RPMI8226 (cell line): ENCODE results near the gene RCAN1.

ENCODE experiments used
- DNase-seq: peaks from one replicate; pipeline ENCODE4 v3.0.0-alpha.2; 2015

Gene RCAN1

GRCh38 chr21:34536311-34536710 is 78.6 kb downstream of the RCAN1 start:
- DNase-seq: no peak

- no peak for DNase-seq
Measured at GRCh38 chr21:34535886-34536285, 79.0 kb downstream of the RCAN1 start.

GRCh38 chr21:34534522-34534921 is 80.4 kb downstream of the RCAN1 start:
- DNase-seq: no peak

- no peak for DNase-seq
Measured at GRCh38 chr21:34533938-34534337, 81.0 kb downstream of the RCAN1 start.

GRCh38 chr21:34531399-34531798 is 83.5 kb downstream of the RCAN1 start:
- DNase-seq: no peak

- no peak for DNase-seq
Measured at GRCh38 chr21:34530261-34530660, 84.7 kb downstream of the RCAN1 start.

- DNase-seq: no peak
Measured at GRCh38 chr21:34528131-34528561, 86.8 kb downstream of the RCAN1 start.

- DNase-seq: no peak
Measured at GRCh38 chr21:34526618-34527290, 88.2 kb downstream of the RCAN1 start.

GRCh38 chr21:34526241-34526617 is 88.7 kb downstream of the RCAN1 start:
- DNase-seq: no peak

GRCh38 chr21:34524646-34525601 is 90.0 kb downstream of the RCAN1 start:
- DNase-seq: no peak

- no peak for DNase-seq
Measured at GRCh38 chr21:34523019-34523555, 91.8 kb downstream of the RCAN1 start.

- no peak for DNase-seq
Measured at GRCh38 chr21:34522284-34522683, 92.6 kb downstream of the RCAN1 start.

- no peak for DNase-seq
Measured at GRCh38 chr21:34521561-34521960, 93.4 kb downstream of the RCAN1 start.

- no peak for DNase-seq
Measured at GRCh38 chr21:34520764-34521508, 94.0 kb downstream of the RCAN1 start.

GRCh38 chr21:34520281-34520680 is 94.6 kb downstream of the RCAN1 start:
- no peak for DNase-seq

- no peak for DNase-seq
Measured at GRCh38 chr21:34519694-34520093, 95.2 kb downstream of the RCAN1 start.

- DNase-seq: no peak
Measured at GRCh38 chr21:34519016-34519415, 95.9 kb downstream of the RCAN1 start.

GRCh38 chr21:34518301-34518700 is 96.6 kb downstream of the RCAN1 start:
- no peak for DNase-seq

- peak; percentile 26 for DNase-seq
Measured at GRCh38 chr21:34517491-34518245, 97.2 kb downstream of the RCAN1 start.

GRCh38 chr21:34517039-34517438 is 97.9 kb downstream of the RCAN1 start:
- no peak for DNase-seq

GRCh38 chr21:34514576-34515115 is 100.3 kb downstream of the RCAN1 start:
- DNase-seq: no peak

- no peak for DNase-seq
Measured at GRCh38 chr21:34513129-34513675, 101.7 kb downstream of the RCAN1 start.
